GM12878 (cell line): Measurements from ENCODE around the gene TMIGD3. TPM values are rescaled to one million over a fixed set of nuclear protein-coding genes. Genes with fewer than 3 reads are reported as not detected.

Experiments
- ATAC-seq: fragments of 200-7000 bp; cut with Tn5 transposase; 3 replicates; pipeline ENCODE4 v1.9.1; 2020; ENCODE audit warnings: mild to moderate bottlenecking, moderate library complexity
- BruUV-seq: library from RNA; stranded (reverse); fragments of 400-500 nt; replicated peaks from 2 replicates; lab custom pipeline; 2021; lab: Mats Ljungman, UMichigan
- CTCF ChIA-PET: fragments of 300-600 bp; sonication (Branson Sonifier 250); formaldehyde crosslinking; extraction: SDS; loops from one replicate; lab custom pipeline; 2021; ENCODE audit warnings: inconsistent platforms; lab: Yijun Ruan, JAX
- POLR2A ChIA-PET: fragments of 350-600 bp; formaldehyde crosslinking; extraction: SDS; loops from one replicate; lab custom pipeline; 2021; ENCODE audit warnings: inconsistent platforms; lab: Charles Lee
- RAD21 ChIA-PET: fragments of 300-600 bp; sonication (Branson Sonifier 250); formaldehyde crosslinking; loops from one replicate; lab custom pipeline; 2023; ENCODE audit warnings: antibody characterized with exemption; ENCODE audit not compliant: unreplicated experiment; lab: Charles Lee
- SMC1A ChIA-PET: fragments of 300-600 bp; sonication (Branson Sonifier 250); formaldehyde crosslinking; loops from one replicate; lab custom pipeline; 2023; ENCODE audit not compliant: unreplicated experiment, uncharacterized antibody; lab: Charles Lee
- DNase-seq: peaks from one replicate; pipeline ENCODE4 v3.0.0-alpha.2; 2011; ENCODE audit warnings: low read depth, low spot score
- FAIRE-seq: peaks from 3 replicates; lab custom pipeline; 2011; peaks lifted over from hg19 to GRCh38; lab: Jason Lieb, UNC
- H2AFZ ChIP-seq: 2 replicates; pipeline ENCODE4 v1.6.0; 2011; ENCODE audit warnings: low read depth, low read length, control low read depth; ENCODE audit not compliant: control insufficient read depth
- H3K27ac ChIP-seq: 2 replicates; pipeline ENCODE4 v1.5.1; 2011; ENCODE audit warnings: control low read depth; ENCODE audit not compliant: control insufficient read depth, insufficient read depth
- H3K27me3 ChIP-seq, 2 experiments: replicated peaks in 1 of 2; 2 replicates each; pipeline versions ENCODE4 v1.6.0 to v1.6.1; 2011; ENCODE audit warnings: low read length in 1 of 2; ENCODE audit not compliant: control insufficient read depth in 2 of 2, insufficient read depth in 2 of 2
- H3K36me3 ChIP-seq, 2 experiments: 2 replicates each; pipeline ENCODE4 v1.5.1; 2011; ENCODE audit warnings: low read length in 1 of 2; ENCODE audit not compliant: control insufficient read depth in 2 of 2, insufficient read depth in 2 of 2
- H3K4me1 ChIP-seq: 2 replicates; pipeline ENCODE4 v1.6.1; 2011; ENCODE audit warnings: mild to moderate bottlenecking, low read length, moderate library complexity, mixed read lengths; ENCODE audit not compliant: control insufficient read depth, insufficient read depth
- H3K4me2 ChIP-seq: 2 replicates; pipeline ENCODE4 v1.6.0; 2011; ENCODE audit warnings: control low read depth; ENCODE audit not compliant: control insufficient read depth, insufficient read depth
- H3K4me3 ChIP-seq: fragments of 200-600 bp; sonication (generic); 2 replicates; pipeline ENCODE4 v1.5.1; 2016
- H3K79me2 ChIP-seq: 2 replicates; pipeline ENCODE4 v1.6.0; 2011; ENCODE audit warnings: low read length; ENCODE audit not compliant: control insufficient read depth, insufficient read depth
- H3K9ac ChIP-seq: 2 replicates; pipeline ENCODE4 v1.8.0; 2011; ENCODE audit warnings: low read length, control low read depth, mixed read lengths; ENCODE audit not compliant: control insufficient read depth, insufficient read depth
- H3K9me3 ChIP-seq: replicated peaks from 3 replicates; pipeline ENCODE4 v1.5.1; 2011; ENCODE audit warnings: mild to moderate bottlenecking, low read length; ENCODE audit not compliant: control insufficient read depth, insufficient read depth
- H4K20me1 ChIP-seq: 2 replicates; pipeline ENCODE4 v1.6.0; 2011; ENCODE audit not compliant: control insufficient read depth, insufficient read depth
- ATF2 ChIP-seq: IDR thresholded peaks from 2 replicates; pipeline ENCODE4 v1.6.1; 2012; ENCODE audit warnings: low read length, inconsistent platforms
- CBX5 ChIP-seq: sonication (generic); IDR thresholded peaks from 2 replicates; pipeline ENCODE4 v1.6.1; 2016; ENCODE audit warnings: low read depth, moderate library complexity, mild to moderate bottlenecking, inconsistent platforms
- CEBPZ ChIP-seq: fragments of 150-350 bp; IDR thresholded peaks from 2 replicates; pipeline ENCODE4 v1.6.1; 2016; ENCODE audit warnings: low read depth, low read length
- FOS ChIP-seq: IDR thresholded peaks from 3 replicates; pipeline ENCODE4 v1.6.1; 2011; ENCODE audit warnings: borderline replicate concordance; ENCODE audit not compliant: insufficient read length; ENCODE audit errors: extremely low read depth
- HDAC6 ChIP-seq: fragments of 200-600 bp; sonication (generic); IDR thresholded peaks from one replicate; pipeline ENCODE4 v1.8.0; 2017; ENCODE audit warnings: antibody characterized with exemption; ENCODE audit not compliant: unreplicated experiment
- HDGF ChIP-seq: fragments of 450-650 bp; IDR thresholded peaks from 2 replicates; pipeline ENCODE4 v1.6.1; 2016; ENCODE audit warnings: antibody characterized with exemption
- IRF3 ChIP-seq: fragments of 450-650 bp; IDR thresholded peaks from 2 replicates; pipeline ENCODE4 v1.6.1; 2014; ENCODE audit warnings: mild to moderate bottlenecking
- KAT2A ChIP-seq: conservative IDR thresholded peaks from 2 replicates; pipeline ENCODE4 v1.6.1; 2011; ENCODE audit warnings: low read depth, low read length; ENCODE audit not compliant: control insufficient read depth
- MEF2B ChIP-seq: fragments of 450-650 bp; IDR thresholded peaks from 2 replicates; pipeline ENCODE4 v1.6.1; 2018; ENCODE audit warnings: mild to moderate bottlenecking, moderate library complexity; ENCODE audit not compliant: partially characterized antibody, poor library complexity, severe bottlenecking
- MTA3 ChIP-seq: IDR thresholded peaks from 2 replicates; pipeline ENCODE4 v1.6.1; 2012; ENCODE audit warnings: low read length, inconsistent platforms, borderline replicate concordance
- PKNOX1 ChIP-seq: fragments of 450-650 bp; IDR thresholded peaks from 2 replicates; pipeline ENCODE4 v1.6.1; 2016; ENCODE audit warnings: mild to moderate bottlenecking
- RB1 ChIP-seq: fragments of 450-650 bp; formaldehyde crosslinking; IDR thresholded peaks from 2 replicates; pipeline ENCODE4 v1.6.1; 2017; ENCODE audit warnings: mild to moderate bottlenecking, borderline replicate concordance
- RFX5 ChIP-seq: IDR thresholded peaks from 2 replicates; pipeline ENCODE4 v1.6.1; 2011; ENCODE audit warnings: low read depth, low read length, improper control_type of control experiment
- TCF12 ChIP-seq: IDR thresholded peaks from 2 replicates; pipeline ENCODE4 v1.6.1; 2011; ENCODE audit warnings: low read depth, mild to moderate bottlenecking, low read length
- WRNIP1 ChIP-seq: IDR thresholded peaks from 2 replicates; pipeline ENCODE4 v1.6.1; 2011; ENCODE audit warnings: low read depth, low read length, improper control_type of control experiment, borderline replicate concordance
- WGBS: methylation state at CpG from one replicate; pipeline ENCODE4 v1.1.6; 2016; ENCODE audit warnings: low lambda C conversion rate; ENCODE audit not compliant: insufficient replicate concordance, insufficient coverage; ENCODE audit errors: missing lambda C conversion rate; 5-methylcytosine and 5-hydroxymethylcytosine counted together
- in situ Hi-C: fragments of 300-500 bp; cut with MboI; formaldehyde crosslinking; loops from 9 replicates; pipeline ENCODE4 v1.14.3; 2018; ENCODE audit warnings: mixed read lengths
- intact Hi-C: fragments of 100-400 bp; cut with micrococcal nuclease; formaldehyde crosslinking; loops from one replicate; pipeline ENCODE4 v1.14.2; 2022; ENCODE audit not compliant: unreplicated experiment
- polyA plus RNA-seq, 11 experiments: library from polyadenylated mRNA; depleted of rRNA in 4 of 11; unstranded in 6 of 11; stranded (reverse) in 5 of 11; fragments of >200 nt; fragmentation: Nextera tagmentation in 4 of 11; fragmentation: Illumina TruSeq in 1 of 11; extraction: Ambion mirVana in 4 of 11; extraction: Trizol in 1 of 11; gene quantifications; 1 replicate in 1 of 11; 2 replicates in 10 of 11; pipeline versions ENCODE4 v1.2.1 to v1.2.3, GENCODE V29; 2011 to 2016; ENCODE audit warnings: inconsistent platforms in 2 of 11, missing spikeins in 2 of 11, low read depth in 1 of 11
- total RNA-seq, 4 experiments: library from RNA; depleted of rRNA in 3 of 4; stranded (reverse); fragments of >200 nt in 3 of 4; fragmentation: Illumina TruSeq in 1 of 4; extraction: Trizol in 1 of 4; gene quantifications; 2 replicates each; pipeline versions ENCODE4 v1.2.1 to v1.2.3, GENCODE V29; 2013 to 2021

Gene TMIGD3
- total and polyA plus RNA-seq, 10 of the 15 experiments (the other 5 are each of a cell fraction or from before 2014, with no cell fraction given), result 0.17 TPM; not detected in 9

DNA sequence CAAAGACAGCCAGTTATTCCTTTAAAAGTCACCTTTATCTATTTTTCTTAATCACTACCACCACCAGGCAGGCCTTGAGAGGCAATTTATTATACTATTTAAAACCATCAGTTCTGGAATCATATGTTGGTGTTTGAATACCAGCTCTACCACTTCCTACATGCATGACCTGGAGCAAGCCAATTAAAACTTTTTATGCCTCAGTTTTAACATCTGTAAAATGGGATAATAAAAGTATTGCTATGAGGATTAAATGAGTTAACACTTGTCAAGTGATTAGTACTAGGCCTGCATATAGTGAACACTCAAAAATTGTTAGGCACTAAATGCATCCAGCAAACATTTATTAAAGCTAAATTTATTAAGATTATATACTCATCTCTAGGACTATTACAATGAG, 49.2 kb upstream of the TMIGD3 start (continued):
- TF ChIP-seq IRF3, result no peak
- no peak for TF ChIP-seq FOS

DNA sequence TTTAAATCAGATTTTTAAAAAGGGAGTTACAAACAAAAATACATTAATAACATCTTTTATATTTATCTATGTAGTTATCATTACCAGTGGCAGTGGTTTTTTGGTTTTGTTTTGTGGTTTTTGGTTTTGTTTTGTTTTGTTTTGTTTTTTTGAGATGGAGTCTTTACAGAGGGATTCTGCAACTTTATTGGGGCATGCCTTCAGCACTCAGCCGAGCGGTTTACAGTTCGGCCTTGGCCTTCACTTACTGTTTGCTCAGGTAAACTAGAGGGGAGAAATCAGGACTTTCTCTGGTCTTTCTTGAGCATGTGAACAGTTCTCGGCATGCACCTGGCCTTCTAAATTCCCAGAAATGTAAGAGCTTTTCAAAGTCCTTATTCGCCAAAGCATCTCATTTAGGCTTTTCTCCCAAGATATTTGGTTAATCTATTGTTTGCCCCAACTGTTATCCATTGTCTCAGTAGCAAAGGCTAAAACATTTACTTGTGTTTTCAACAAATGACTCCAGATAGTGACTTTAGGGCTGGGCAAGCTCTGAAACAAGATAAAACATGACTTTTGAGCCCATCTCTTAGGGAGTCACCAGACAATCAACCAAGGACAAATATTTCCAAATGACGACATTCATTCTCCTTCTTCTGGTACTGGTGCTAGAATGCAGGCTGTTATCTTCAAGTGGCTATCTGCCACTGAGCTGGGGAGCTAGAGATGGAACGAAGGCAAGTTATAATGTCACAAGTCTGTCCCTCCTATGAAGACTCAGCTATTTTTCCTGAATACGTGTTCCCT, 48.4 kb upstream of the TMIGD3 start:
- ATAC-seq (no peak), DNase-seq (no peak), FAIRE-seq (no peak)
- 85% methylated on average over 8 of the region's 8 CpGs for WGBS
- Histone ChIP-seq H3K36me3 (no peaks in the 10 kb centered on the region), H3K4me3 (no peak overlapping the region), H3K9me3 (no peaks in the 10 kb centered on the region; the same call in 2 of the 3 replicates), H4K20me1 (no peaks in the 10 kb centered on the region), H3K27me3 (no peaks in the 10 kb centered on the region), H2AFZ (no peak overlapping the region), H3K9ac (no peak overlapping the region), H3K27ac (no peak overlapping the region), H3K79me2 (no peaks in the 10 kb centered on the region), H3K4me1 (no peaks in the 10 kb centered on the region), H3K4me2 (no peak overlapping the region)
- ChIA-PET CTCF (interaction anchor here (0.8 to 1.4 kb wide), 6 partner anchors 29 to 559 kb away, joined by 3 to 7 read pairs (median 3); no protein-coding TSS in a partner anchor), POLR2A (interaction anchor here (0.6 kb wide), 1 partner anchor 32 kb away, joined by 5 read pairs; no protein-coding TSS in a partner anchor), SMC1A (interaction anchor here (0.6 to 4.8 kb wide), 7 partner anchors 9 to 441 kb away, joined by 3 to 22 read pairs (median 4); no protein-coding TSS in a partner anchor), RAD21 (no interaction called here)
- intact Hi-C loops, result no loop called here
- no TSS peak for BruUV-seq
- in situ Hi-C loops, result no loop called here
- TF ChIP-seq HDGF (no peak), CBX5 (no peak), CEBPZ (no peak), WRNIP1 (no peak), ATF2 (no peak), KAT2A (no peak), RB1 (no peak), MEF2B (no peak), RFX5 (no peak), HDAC6 (no peak), MTA3 (no peak), TCF12 (no peak), PKNOX1 (no peak)
